ENCODE results near the gene PCDHGA3. TPM values are rescaled to one million over a fixed set of nuclear protein-coding genes. Genes with fewer than 3 reads are reported as not detected.
A peak's percentile ranks its signal among the peaks of the same experiment; 100 is the strongest.
"Not testable (repeated sequence)": the region's sequence is repeated elsewhere in the genome, so short reads cannot be mapped to it uniquely, and the experiment has no call there.

PCDHGA3 gene
- total and polyA plus RNA-seq, 4 donors: 9.2 to 19.2 (median 11.4) TPM

DNA sequence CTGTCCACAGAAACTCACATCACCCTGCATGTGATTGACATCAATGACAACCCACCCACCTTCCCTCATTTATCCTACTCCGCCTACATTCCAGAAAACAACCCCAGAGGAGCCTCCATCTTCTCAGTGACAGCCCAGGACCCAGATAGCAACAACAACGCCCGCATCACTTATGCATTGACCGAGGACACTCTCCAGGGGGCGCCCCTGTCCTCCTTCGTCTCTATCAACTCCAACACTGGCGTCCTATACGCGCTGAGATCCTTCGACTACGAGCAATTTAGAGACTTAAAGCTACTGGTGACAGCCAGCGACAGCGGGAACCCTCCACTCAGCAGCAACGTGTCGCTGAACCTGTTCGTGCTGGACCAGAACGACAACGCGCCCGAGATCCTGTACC is 1.7 kb downstream of the PCDHGA3 start:
- H3K4me3 ChIP-seq (ENCODE audit: low read depth, low read length): no peak overlapping the region
- WGBS (ENCODE audit: insufficient coverage): 16% methylated on average over 17 of the region's 20 CpGs
- DNase-seq (ENCODE audit: low read depth in 4 of 6, low spot score in 6 of 6): no peak
- peaks cover 39% of the 10 kb centered on the region for H3K9me3 ChIP-seq (ENCODE audit: control insufficient read depth, insufficient read depth, low read length)
- no peak overlapping the region for H3K27ac ChIP-seq (ENCODE audit: low read depth, low read length)
- peaks cover 4% of the 10 kb centered on the region for H3K4me1 ChIP-seq (ENCODE audit: control insufficient read depth, insufficient read depth, low read length)
- peaks cover 2% of the 10 kb centered on the region for H3K36me3 ChIP-seq (ENCODE audit: control insufficient read depth, insufficient read depth, low read length)
- H3K27me3 ChIP-seq (ENCODE audit: control insufficient read depth, insufficient read depth, low read length): no peaks in the 10 kb centered on the region

DNA sequence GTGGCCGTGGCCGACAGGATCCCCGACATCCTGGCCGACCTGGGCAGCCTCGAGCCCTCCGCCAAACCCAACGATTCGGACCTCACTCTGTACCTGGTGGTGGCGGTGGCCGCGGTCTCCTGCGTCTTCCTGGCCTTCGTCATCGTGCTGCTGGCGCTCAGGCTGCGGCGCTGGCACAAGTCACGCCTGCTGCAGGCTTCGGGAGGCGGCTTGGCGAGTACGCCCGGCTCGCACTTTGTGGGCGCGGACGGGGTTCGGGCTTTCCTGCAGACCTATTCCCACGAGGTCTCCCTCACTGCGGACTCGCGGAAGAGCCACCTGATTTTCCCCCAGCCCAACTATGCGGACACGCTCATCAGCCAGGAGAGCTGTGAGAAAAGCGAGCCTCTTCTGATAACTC is 2.4 kb downstream of the PCDHGA3 start:
- not testable (repeated sequence) for H3K27me3 ChIP-seq (ENCODE audit: control insufficient read depth, insufficient read depth, low read length); H3K27ac ChIP-seq (ENCODE audit: low read depth, low read length); H3K36me3 ChIP-seq (ENCODE audit: control insufficient read depth, insufficient read depth, low read length); DNase-seq (ENCODE audit: low read depth in 4 of 6, low spot score in 6 of 6); H3K4me3 ChIP-seq (ENCODE audit: low read depth, low read length); H3K4me1 ChIP-seq (ENCODE audit: control insufficient read depth, insufficient read depth, low read length)
- 31% methylated on average over 16 of the region's 35 CpGs for WGBS (ENCODE audit: insufficient coverage)
- H3K9me3 ChIP-seq (ENCODE audit: control insufficient read depth, insufficient read depth, low read length): peaks cover 44% of the 10 kb centered on the region

DNA sequence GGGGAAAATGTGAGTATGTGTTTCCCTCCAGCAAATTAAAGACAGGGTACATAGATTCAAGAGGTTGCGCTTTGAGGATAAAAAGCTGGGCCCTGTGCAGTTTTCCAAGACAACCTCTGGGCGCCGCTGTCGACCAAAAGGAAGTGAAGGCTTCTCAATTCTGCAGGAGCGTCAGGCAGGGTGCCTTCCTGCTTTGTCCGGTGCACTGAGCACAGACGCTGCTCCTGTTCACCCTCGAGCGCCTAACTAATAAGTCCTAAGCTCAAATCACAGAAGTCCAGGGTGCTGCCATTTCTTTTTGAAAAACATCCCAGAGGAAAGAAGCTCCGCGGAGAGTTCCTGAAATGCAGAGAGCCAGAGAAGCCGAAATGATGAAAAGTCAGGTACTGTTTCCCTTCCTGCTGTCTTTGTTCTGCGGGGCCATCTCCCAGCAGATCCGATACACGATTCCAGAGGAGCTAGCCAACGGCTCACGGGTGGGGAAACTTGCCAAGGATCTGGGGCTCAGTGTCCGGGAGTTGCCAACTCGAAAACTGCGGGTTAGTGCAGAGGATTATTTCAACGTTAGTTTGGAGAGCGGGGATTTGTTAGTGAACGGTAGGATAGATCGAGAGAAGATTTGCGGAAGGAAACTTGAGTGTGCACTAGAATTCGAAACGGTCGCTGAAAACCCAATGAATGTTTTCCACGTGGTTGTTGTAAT is 6.4 kb downstream of the PCDHGA3 start, which contains the start of gene PCDHGB1:
PCDHGB1 (plus strand) TSS at position 183 of the 703 bp plus-strand sequence; CDS start at position 345, 162 bp downstream.
- H3K4me3 ChIP-seq (ENCODE audit: low read depth, low read length): no peak within 1 kb of the TSS
- WGBS (ENCODE audit: insufficient coverage): 19% methylated on average over 29 of the region's 29 CpGs
- peak in 1 of 6 donors; percentile 42 for DNase-seq (ENCODE audit: low read depth in 4 of 6, low spot score in 6 of 6)
- H3K36me3 ChIP-seq (ENCODE audit: control insufficient read depth, insufficient read depth, low read length): peaks cover 6% of the 10 kb centered on the region
- H3K27me3 ChIP-seq (ENCODE audit: control insufficient read depth, insufficient read depth, low read length): no peaks in the 10 kb centered on the region
- peaks cover 37% of the 10 kb centered on the region for H3K9me3 ChIP-seq (ENCODE audit: control insufficient read depth, insufficient read depth, low read length)
- H3K27ac ChIP-seq (ENCODE audit: low read depth, low read length): no peak within 1 kb of the TSS
- H3K4me1 ChIP-seq (ENCODE audit: control insufficient read depth, insufficient read depth, low read length): no peaks in the 10 kb centered on the region

DNA sequence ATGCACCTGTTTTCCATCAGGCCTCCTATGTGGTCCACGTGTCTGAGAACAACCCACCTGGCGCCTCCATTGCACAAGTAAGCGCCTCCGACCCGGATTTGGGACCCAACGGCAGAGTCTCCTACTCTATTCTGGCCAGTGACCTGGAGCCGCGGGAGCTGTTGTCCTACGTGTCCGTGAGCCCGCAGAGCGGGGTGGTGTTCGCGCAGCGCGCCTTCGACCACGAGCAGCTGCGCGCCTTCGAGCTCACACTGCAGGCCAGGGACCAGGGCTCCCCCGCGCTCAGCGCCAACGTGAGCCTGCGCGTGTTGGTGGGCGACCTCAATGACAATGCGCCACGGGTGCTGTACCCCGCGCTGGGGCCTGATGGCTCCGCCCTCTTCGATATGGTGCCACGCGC is 8.0 kb downstream of the PCDHGA3 start:
- H3K9me3 ChIP-seq (ENCODE audit: control insufficient read depth, insufficient read depth, low read length): peaks cover 33% of the 10 kb centered on the region
- no peaks in the 10 kb centered on the region for H3K27me3 ChIP-seq (ENCODE audit: control insufficient read depth, insufficient read depth, low read length)
- 25% methylated on average over 24 of the region's 36 CpGs for WGBS (ENCODE audit: insufficient coverage)
- peaks cover 8% of the 10 kb centered on the region for H3K36me3 ChIP-seq (ENCODE audit: control insufficient read depth, insufficient read depth, low read length)
- DNase-seq (ENCODE audit: low read depth in 4 of 6, low spot score in 6 of 6): no peak
- no peak overlapping the region for H3K27ac ChIP-seq (ENCODE audit: low read depth, low read length)
- H3K4me3 ChIP-seq (ENCODE audit: low read depth, low read length): no peak overlapping the region
- H3K4me1 ChIP-seq (ENCODE audit: control insufficient read depth, insufficient read depth, low read length): no peaks in the 10 kb centered on the region

DNA sequence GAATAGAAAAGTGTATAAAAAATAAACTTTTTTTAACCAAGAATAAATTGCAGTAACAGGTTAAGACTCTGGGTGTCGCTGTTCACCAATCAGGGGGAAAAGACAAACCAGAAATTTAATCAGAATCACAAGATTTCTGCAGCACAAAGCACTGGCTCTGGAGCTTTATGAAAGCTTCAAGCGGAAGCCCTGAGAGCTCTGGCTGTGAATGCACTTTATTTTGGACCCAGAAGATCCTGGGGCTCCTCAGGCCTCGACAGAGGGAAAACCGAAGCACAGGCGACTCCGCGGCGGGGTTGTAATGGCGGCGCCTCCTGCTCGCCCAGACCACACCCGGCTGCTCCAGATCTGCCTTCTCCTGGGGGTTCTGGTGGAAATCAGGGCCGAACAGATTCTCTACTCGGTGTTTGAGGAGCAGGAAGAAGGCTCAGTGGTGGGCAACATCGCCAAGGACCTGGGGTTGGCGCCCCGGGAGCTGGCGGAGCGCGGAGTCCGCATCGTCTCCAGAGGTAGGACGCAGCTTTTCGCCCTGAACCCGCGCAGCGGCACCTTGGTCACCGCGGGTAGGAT is 11.4 kb downstream of the PCDHGA3 start, which contains the start of gene PCDHGA4:
PCDHGA4 (plus strand) TSS at position 122 of the 570 bp plus-strand sequence; CDS start at position 209, 87 bp downstream.
- H3K9me3 ChIP-seq (ENCODE audit: control insufficient read depth, insufficient read depth, low read length): peaks cover 49% of the 10 kb centered on the region

DNA sequence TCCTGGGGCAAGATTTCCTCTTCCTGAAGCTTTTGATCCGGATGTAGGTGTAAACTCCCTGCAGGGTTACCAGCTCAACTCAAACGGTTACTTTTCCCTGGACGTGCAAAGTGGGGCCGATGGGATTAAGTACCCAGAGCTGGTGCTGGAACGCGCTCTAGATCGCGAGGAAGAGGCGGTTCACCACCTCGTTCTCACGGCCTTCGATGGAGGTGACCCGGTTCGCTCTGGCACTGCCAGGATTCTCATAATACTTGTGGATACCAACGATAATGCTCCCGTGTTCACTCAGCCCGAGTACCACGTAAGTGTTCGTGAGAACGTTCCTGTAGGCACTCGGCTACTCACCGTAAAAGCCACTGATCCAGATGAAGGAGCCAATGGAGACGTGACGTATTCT is 12.0 kb downstream of the PCDHGA3 start:
- Histone ChIP-seq H3K4me3 (ENCODE audit: low read depth, low read length) (no peak overlapping the region), H3K9me3 (ENCODE audit: control insufficient read depth, insufficient read depth, low read length) (peaks cover 48% of the 10 kb centered on the region), H3K36me3 (ENCODE audit: control insufficient read depth, insufficient read depth, low read length) (peaks cover 12% of the 10 kb centered on the region), H3K4me1 (ENCODE audit: control insufficient read depth, insufficient read depth, low read length) (no peaks in the 10 kb centered on the region), H3K27ac (ENCODE audit: low read depth, low read length) (no peak overlapping the region), H3K27me3 (ENCODE audit: control insufficient read depth, insufficient read depth, low read length) (no peaks in the 10 kb centered on the region)
- no peak for DNase-seq (ENCODE audit: low read depth in 4 of 6, low spot score in 6 of 6)
- 37% methylated on average over 22 of the region's 24 CpGs for WGBS (ENCODE audit: insufficient coverage)

More for the DNA sequence above, 11.4 kb downstream of the PCDHGA3 start, which contains the start of gene PCDHGA4:
- Histone ChIP-seq H3K27me3 (ENCODE audit: control insufficient read depth, insufficient read depth, low read length) (no peaks in the 10 kb centered on the region), H3K27ac (ENCODE audit: low read depth, low read length) (no peak within 1 kb of the TSS), H3K36me3 (ENCODE audit: control insufficient read depth, insufficient read depth, low read length) (peaks cover 13% of the 10 kb centered on the region), H3K4me3 (ENCODE audit: low read depth, low read length) (no peak within 1 kb of the TSS), H3K4me1 (ENCODE audit: control insufficient read depth, insufficient read depth, low read length) (no peaks in the 10 kb centered on the region)
- DNase-seq (ENCODE audit: low read depth in 4 of 6, low spot score in 6 of 6): peak in 2 of 6 donors; percentile 9 to 13
- WGBS (ENCODE audit: insufficient coverage): 12% methylated on average over 28 of the region's 29 CpGs

DNA sequence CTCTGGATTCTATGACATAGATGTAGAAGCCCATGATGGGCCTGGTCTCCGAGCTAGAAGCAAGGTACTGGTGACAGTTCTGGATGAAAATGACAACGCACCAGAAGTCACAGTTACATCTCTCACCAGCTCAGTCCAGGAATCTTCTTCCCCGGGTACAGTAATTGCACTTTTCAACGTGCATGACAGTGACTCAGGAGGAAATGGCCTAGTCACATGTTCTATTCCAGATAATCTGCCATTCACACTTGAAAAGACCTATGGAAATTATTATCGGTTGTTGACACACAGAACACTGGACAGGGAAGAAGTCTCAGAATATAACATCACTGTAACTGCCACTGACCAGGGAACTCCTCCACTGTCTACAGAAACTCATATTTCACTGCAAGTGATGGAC is 12.5 kb downstream of the PCDHGA3 start:
- Histone ChIP-seq H3K4me3 (ENCODE audit: low read depth, low read length) (no peak overlapping the region), H3K36me3 (ENCODE audit: control insufficient read depth, insufficient read depth, low read length) (peaks cover 12% of the 10 kb centered on the region), H3K27me3 (ENCODE audit: control insufficient read depth, insufficient read depth, low read length) (no peaks in the 10 kb centered on the region), H3K27ac (ENCODE audit: low read depth, low read length) (no peak overlapping the region), H3K4me1 (ENCODE audit: control insufficient read depth, insufficient read depth, low read length) (no peaks in the 10 kb centered on the region), H3K9me3 (ENCODE audit: control insufficient read depth, insufficient read depth, low read length) (peaks cover 46% of the 10 kb centered on the region)
- DNase-seq (ENCODE audit: low read depth in 4 of 6, low spot score in 6 of 6): no peak
- 74% methylated on average over 4 of the region's 5 CpGs for WGBS (ENCODE audit: insufficient coverage)

DNA sequence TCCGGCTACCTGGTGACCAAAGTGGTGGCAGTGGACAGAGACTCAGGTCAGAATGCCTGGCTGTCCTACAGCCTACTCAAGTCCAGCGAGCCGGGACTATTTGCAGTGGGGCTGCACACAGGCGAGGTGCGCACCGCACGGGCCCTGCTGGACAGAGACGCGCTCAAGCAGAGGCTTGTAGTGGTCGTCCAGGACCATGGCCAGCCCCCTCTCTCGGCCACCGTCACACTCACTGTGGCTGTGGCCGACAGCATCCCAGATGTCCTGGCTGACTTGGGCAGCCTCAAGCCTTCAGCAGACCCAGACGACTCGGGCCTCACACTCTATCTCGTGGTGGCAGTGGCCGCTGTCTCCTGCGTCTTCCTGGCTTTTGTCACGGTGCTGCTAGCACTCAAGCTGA is 13.3 kb downstream of the PCDHGA3 start:
- peaks cover 9% of the 10 kb centered on the region for H3K36me3 ChIP-seq (ENCODE audit: control insufficient read depth, insufficient read depth, low read length)
- 39% methylated on average over 19 of the region's 19 CpGs for WGBS (ENCODE audit: insufficient coverage)

DNA sequence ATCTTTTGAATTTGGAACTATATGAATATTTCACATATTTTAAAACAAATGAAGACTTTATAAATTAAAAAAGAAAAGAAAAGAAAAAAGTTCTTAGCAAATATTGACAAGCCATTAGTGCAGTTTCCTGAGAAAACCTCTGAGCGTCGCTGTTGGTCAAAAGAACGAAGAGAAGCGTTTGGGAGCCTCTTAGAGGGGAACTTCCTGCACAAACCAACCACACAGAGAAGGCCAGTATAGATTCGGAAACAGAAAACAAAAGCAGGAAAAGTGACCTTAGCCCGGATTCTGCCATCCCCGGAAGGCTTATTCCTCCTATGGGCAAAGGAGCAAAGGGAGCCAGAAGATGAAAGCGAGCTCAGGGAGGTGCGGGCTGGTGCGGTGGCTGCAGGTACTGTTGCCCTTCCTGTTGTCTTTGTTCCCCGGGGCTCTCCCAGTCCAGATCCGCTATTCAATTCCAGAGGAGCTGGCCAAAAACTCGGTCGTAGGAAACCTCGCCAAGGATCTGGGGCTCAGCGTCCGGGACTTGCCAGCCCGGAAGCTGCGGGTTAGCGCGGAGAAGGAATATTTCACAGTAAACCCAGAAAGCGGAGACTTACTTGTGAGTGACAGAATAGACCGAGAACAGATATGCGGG is 16.3 kb downstream of the PCDHGA3 start, which contains the start of gene PCDHGB2:
PCDHGB2 (plus strand) TSS at position 205 of the 637 bp plus-strand sequence; CDS start at position 347, 142 bp downstream.
- H3K36me3 ChIP-seq (ENCODE audit: control insufficient read depth, insufficient read depth, low read length): peaks cover 12% of the 10 kb centered on the region

More for the DNA sequence above, 13.3 kb downstream of the PCDHGA3 start:
- Histone ChIP-seq H3K27me3 (ENCODE audit: control insufficient read depth, insufficient read depth, low read length) (no peaks in the 10 kb centered on the region), H3K4me3 (ENCODE audit: low read depth, low read length) (no peak overlapping the region), H3K27ac (ENCODE audit: low read depth, low read length) (no peak overlapping the region), H3K4me1 (ENCODE audit: control insufficient read depth, insufficient read depth, low read length) (no peaks in the 10 kb centered on the region), H3K9me3 (ENCODE audit: control insufficient read depth, insufficient read depth, low read length) (peaks cover 44% of the 10 kb centered on the region)
- DNase-seq (ENCODE audit: low read depth in 4 of 6, low spot score in 6 of 6): no peak

More for the DNA sequence above, 16.3 kb downstream of the PCDHGA3 start, which contains the start of gene PCDHGB2:
- Histone ChIP-seq H3K4me1 (ENCODE audit: control insufficient read depth, insufficient read depth, low read length) (peaks cover 5% of the 10 kb centered on the region), H3K9me3 (ENCODE audit: control insufficient read depth, insufficient read depth, low read length) (peaks cover 52% of the 10 kb centered on the region), H3K27me3 (ENCODE audit: control insufficient read depth, insufficient read depth, low read length) (no peaks in the 10 kb centered on the region), H3K27ac (ENCODE audit: low read depth, low read length) (no peak within 1 kb of the TSS), H3K4me3 (ENCODE audit: low read depth, low read length) (no peak within 1 kb of the TSS)
- 23% methylated on average over 24 of the region's 24 CpGs for WGBS (ENCODE audit: insufficient coverage)
- peak in 2 of 6 donors; percentile 21 to 30 for DNase-seq (ENCODE audit: low read depth in 4 of 6, low spot score in 6 of 6)

All from spinal cord (tissue), 10 donors.